CD8-positive, alpha-beta memory T cell (primary cell): ENCODE measurements around the gene MIA3. TPM values are rescaled to one million over a fixed set of nuclear protein-coding genes. Genes with fewer than 3 reads are reported as not detected.
A peak's percentile ranks its signal among the peaks of the same experiment; 100 is the strongest.

Experiments used
- CTCF ChIA-PET: fragments of 350-600 bp; sonication (Branson Sonifier 250); formaldehyde crosslinking; loops from one replicate; lab custom pipeline; 2021; ENCODE audit warnings: antibody characterized with exemption; lab: Charles Lee
- POLR2A ChIA-PET: fragments of 350-600 bp; sonication (Branson Sonifier 250); formaldehyde crosslinking; loops from one replicate; lab custom pipeline; 2021; ENCODE audit warnings: antibody characterized with exemption; lab: Charles Lee
- DNase-seq, 5 donors: peaks; one replicate each; pipeline versions ENCODE4 v3.0.0 to v3.0.0-alpha.2; 2020 to 2022; ENCODE audit warnings: mixed read lengths in 1 of 5
- H3K27ac ChIP-seq: one replicate; pipeline ENCODE4 v1.7.0; 2013; ENCODE audit warnings: low read depth, mild to moderate bottlenecking, low read length, moderate library complexity
- H3K27me3 ChIP-seq: 2 replicates; pipeline ENCODE4 v1.7.0; 2013; ENCODE audit warnings: low read length, mild to moderate bottlenecking; ENCODE audit not compliant: insufficient read depth, poor library complexity, severe bottlenecking
- H3K36me3 ChIP-seq: 2 replicates; pipeline ENCODE4 v1.7.0; 2013; ENCODE audit warnings: mild to moderate bottlenecking, low read length, moderate library complexity; ENCODE audit not compliant: insufficient read depth
- H3K4me1 ChIP-seq: 2 replicates; pipeline ENCODE4 v1.7.0; 2013; ENCODE audit warnings: mild to moderate bottlenecking, low read length, moderate library complexity; ENCODE audit not compliant: insufficient read depth
- H3K4me3 ChIP-seq: 2 replicates; pipeline ENCODE4 v1.7.0; 2013; ENCODE audit warnings: mild to moderate bottlenecking, low read length
- H3K9me3 ChIP-seq: 2 replicates; pipeline ENCODE4 v1.7.0; 2013; ENCODE audit warnings: mild to moderate bottlenecking, low read length
- H3K27ac Mint-ChIP-seq, 8 donors: one replicate each; pipeline ENCODE4 v1.8.0; 2020 to 2021; ENCODE audit warnings: mixed read lengths in 8 of 8, mild to moderate bottlenecking in 6 of 8, inconsistent platforms in 3 of 8, moderate library complexity in 3 of 8
- H3K27me3 Mint-ChIP-seq, 2 donors: one replicate each; pipeline ENCODE4 v1.8.0; 2020 to 2021; ENCODE audit warnings: mixed read lengths in 2 of 2, mild to moderate bottlenecking in 1 of 2, moderate library complexity in 1 of 2
- H3K36me3 Mint-ChIP-seq, 3 donors: one replicate each; pipeline ENCODE4 v1.8.0; 2020 to 2021; ENCODE audit warnings: mixed read lengths in 3 of 3, inconsistent platforms in 1 of 3, mild to moderate bottlenecking in 1 of 3
- H3K4me1 Mint-ChIP-seq, 3 donors: one replicate each; pipeline ENCODE4 v1.8.0; 2020 to 2021; ENCODE audit warnings: mixed read lengths in 3 of 3, inconsistent platforms in 1 of 3, mild to moderate bottlenecking in 1 of 3
- H3K4me3 Mint-ChIP-seq, 7 donors: one replicate each; pipeline ENCODE4 v1.8.0; 2020 to 2021; ENCODE audit warnings: mixed read lengths in 7 of 7, mild to moderate bottlenecking in 6 of 7, moderate library complexity in 4 of 7, inconsistent platforms in 2 of 7
- H3K9me3 Mint-ChIP-seq, 5 donors: one replicate each; pipeline ENCODE4 v1.8.0; 2020 to 2022; ENCODE audit warnings: mixed read lengths in 5 of 5, mild to moderate bottlenecking in 3 of 5, moderate library complexity in 2 of 5, inconsistent platforms in 1 of 5
- polyA plus RNA-seq: library from polyadenylated mRNA; unstranded; fragments of 300-500 nt; fragmentation: Illumina TruSeq; gene quantifications from one replicate; pipeline ENCODE4 v1.2.3, GENCODE V29; 2021
- total RNA-seq, 2 experiments: library from RNA; stranded (reverse); gene quantifications; one replicate each; pipeline ENCODE4 v1.2.3, GENCODE V29; 2021

MIA3 gene, protein sequence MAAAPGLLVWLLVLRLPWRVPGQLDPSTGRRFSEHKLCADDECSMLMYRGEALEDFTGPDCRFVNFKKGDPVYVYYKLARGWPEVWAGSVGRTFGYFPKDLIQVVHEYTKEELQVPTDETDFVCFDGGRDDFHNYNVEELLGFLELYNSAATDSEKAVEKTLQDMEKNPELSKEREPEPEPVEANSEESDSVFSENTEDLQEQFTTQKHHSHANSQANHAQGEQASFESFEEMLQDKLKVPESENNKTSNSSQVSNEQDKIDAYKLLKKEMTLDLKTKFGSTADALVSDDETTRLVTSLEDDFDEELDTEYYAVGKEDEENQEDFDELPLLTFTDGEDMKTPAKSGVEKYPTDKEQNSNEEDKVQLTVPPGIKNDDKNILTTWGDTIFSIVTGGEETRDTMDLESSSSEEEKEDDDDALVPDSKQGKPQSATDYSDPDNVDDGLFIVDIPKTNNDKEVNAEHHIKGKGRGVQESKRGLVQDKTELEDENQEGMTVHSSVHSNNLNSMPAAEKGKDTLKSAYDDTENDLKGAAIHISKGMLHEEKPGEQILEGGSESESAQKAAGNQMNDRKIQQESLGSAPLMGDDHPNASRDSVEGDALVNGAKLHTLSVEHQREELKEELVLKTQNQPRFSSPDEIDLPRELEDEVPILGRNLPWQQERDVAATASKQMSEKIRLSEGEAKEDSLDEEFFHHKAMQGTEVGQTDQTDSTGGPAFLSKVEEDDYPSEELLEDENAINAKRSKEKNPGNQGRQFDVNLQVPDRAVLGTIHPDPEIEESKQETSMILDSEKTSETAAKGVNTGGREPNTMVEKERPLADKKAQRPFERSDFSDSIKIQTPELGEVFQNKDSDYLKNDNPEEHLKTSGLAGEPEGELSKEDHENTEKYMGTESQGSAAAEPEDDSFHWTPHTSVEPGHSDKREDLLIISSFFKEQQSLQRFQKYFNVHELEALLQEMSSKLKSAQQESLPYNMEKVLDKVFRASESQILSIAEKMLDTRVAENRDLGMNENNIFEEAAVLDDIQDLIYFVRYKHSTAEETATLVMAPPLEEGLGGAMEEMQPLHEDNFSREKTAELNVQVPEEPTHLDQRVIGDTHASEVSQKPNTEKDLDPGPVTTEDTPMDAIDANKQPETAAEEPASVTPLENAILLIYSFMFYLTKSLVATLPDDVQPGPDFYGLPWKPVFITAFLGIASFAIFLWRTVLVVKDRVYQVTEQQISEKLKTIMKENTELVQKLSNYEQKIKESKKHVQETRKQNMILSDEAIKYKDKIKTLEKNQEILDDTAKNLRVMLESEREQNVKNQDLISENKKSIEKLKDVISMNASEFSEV (N-terminal part only)
- total RNA-seq (10 to 100 TPM; 35.8 to 43.2 TPM), polyA plus RNA-seq (69.5 TPM)

DNA sequence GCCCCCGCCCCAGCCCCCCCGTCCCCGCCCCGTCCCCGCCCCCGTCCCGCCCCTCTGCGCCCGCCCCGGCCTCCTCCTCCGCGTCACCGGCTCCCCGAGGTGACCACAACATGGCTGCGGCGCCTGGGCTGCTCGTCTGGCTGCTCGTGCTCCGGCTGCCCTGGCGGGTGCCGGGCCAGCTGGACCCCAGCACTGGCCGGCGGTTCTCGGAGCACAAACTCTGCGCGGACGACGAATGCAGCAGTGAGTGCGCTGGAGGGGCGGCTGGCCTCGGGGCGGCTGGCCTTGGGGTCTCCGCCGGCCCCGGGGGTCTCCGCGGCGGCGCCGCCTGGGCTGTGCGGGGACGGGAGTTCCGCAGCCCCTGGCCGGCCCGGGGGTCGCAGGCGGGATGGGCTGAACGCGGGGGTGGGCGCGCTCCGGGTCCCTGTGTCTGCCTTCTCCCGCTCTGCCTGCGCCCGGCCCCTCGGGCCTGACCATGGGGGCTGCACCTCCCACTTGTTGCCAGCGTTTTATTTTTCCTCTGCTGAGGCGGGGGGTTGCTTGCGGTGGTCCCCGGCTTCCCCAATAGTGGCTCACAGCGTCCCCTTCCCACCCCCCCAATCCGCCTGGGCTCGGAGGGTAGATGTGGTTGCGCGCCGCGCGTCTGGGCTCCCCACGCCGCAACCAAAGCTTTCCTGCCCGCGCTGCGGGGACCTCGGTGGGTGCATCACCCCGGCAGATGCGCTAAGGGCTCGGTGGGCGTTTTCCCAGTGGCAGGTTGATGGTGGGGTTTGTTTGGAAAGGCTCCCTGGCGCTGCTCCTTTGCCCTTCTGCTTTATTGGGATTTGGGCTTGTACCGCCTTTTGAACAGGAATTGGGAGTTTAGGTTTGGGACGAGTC is at the start of gene MIA3:
Gene MIA3, plus strand, starts transcription at position 97 of the 879 bp plus-strand sequence. Its CDS starts 14 bp downstream, at position 111.
- no peaks in the 10 kb centered on the region for H3K9me3 Mint-ChIP-seq
- peaks cover 4 to 30% (median 8%) of the 10 kb centered on the region in 3 donors for H3K36me3 Mint-ChIP-seq
- no peaks in the 10 kb centered on the region for H3K27me3 ChIP-seq
- peak within 1 kb of the TSS; percentile 66 for H3K4me3 ChIP-seq
- H3K9me3 ChIP-seq = no peaks in the 10 kb centered on the region
- H3K4me1 ChIP-seq = peaks cover 20% of the 10 kb centered on the region
- peak within 1 kb of the TSS; percentile 92 to 99 (median 96) for H3K4me3 Mint-ChIP-seq
- peaks cover 15 to 22% of the 10 kb centered on the region in 2 donors for H3K27me3 Mint-ChIP-seq
- DNase-seq = peak; percentile 37 to 74 (median 53)
- H3K36me3 ChIP-seq = peaks cover 5% of the 10 kb centered on the region
- ChIA-PET POLR2A (interaction anchor here (2.6 kb wide), 1 partner anchor 26 kb away, joined by 11 read pairs; no protein-coding TSS in a partner anchor), CTCF (interaction anchor here (1.1 to 2.4 kb wide), 3 partner anchors 16 to 152 kb away, joined by 3 to 6 read pairs (median 3); no protein-coding TSS in a partner anchor)
- H3K4me1 Mint-ChIP-seq = peaks cover 34 to 38% (median 35%) of the 10 kb centered on the region in 3 donors
- H3K27ac Mint-ChIP-seq = peak within 1 kb of the TSS; percentile 96 to 100 (median 98)
- peak within 1 kb of the TSS; percentile 80 for H3K27ac ChIP-seq

DNA sequence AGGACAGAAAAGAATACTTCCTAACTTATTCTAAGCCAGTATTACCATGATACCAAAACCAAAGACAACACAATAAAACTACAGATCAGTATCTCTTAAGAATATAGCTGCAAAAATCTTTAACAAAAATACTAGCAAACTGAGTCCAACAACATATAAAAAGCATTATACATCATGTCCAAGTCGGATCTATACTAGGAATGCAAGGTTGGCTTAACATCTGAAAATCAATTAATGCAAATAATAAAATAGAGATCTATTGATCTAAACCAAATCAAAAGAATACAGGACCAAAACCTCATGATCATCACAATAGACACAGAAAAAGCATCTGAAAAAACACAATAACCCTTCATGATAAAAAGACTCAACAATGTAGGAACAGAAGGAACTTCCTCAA is 47.1 kb upstream of the MIA3 start:
- Mint-ChIP-seq H3K36me3 (peaks cover 31 to 84% (median 40%) of the 10 kb centered on the region in 3 donors), H3K4me1 (peaks cover 0 to 4% (median 4%) of the 10 kb centered on the region in 3 donors), H3K4me3 (no peak overlapping the region), H3K9me3 (peaks cover 0 to 9% (median 0%) of the 10 kb centered on the region in 5 donors), H3K27me3 (no peaks in the 10 kb centered on the region), H3K27ac (peak overlapping the region in 1 of 8 donors; percentile 41)
- no peak overlapping the region for H3K27ac ChIP-seq
- no peak overlapping the region for H3K4me3 ChIP-seq
- CTCF ChIA-PET = no interaction called here
- no peaks in the 10 kb centered on the region for H3K9me3 ChIP-seq
- no peaks in the 10 kb centered on the region for H3K27me3 ChIP-seq
- no peak for DNase-seq
- H3K36me3 ChIP-seq = peaks cover 11% of the 10 kb centered on the region
- no peaks in the 10 kb centered on the region for H3K4me1 ChIP-seq
- POLR2A ChIA-PET = no interaction called here

DNA sequence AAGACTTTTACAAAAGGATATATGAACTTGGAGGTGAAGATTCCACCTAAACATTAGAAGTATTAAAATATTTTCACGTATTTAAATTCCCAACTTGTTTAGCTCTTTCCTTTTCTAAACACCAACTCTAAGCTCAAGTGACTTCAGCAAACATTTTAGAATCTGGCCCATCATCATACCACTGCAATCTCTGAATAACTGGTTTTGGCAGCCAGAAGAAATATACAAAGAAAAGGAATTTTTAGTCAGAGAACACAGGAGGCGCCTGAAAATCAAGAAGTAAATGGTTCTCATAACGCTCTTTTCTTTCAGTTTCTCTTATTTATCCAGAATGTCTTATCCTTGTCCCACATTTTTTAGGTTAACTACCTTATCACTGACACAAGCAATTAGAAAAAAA is 38.6 kb upstream of the MIA3 start:
- CTCF ChIA-PET = interaction anchor here (0.9 kb wide), 1 partner anchor 29 kb away, joined by 3 read pairs; no protein-coding TSS in a partner anchor
- peaks cover 24% of the 10 kb centered on the region for H3K36me3 ChIP-seq
- H3K27ac ChIP-seq = no peak overlapping the region
- Mint-ChIP-seq H3K4me1 (peaks cover 0 to 13% (median 9%) of the 10 kb centered on the region in 3 donors), H3K4me3 (no peak overlapping the region), H3K27ac (no peak overlapping the region), H3K9me3 (no peaks in the 10 kb centered on the region), H3K36me3 (peaks cover 9 to 71% (median 31%) of the 10 kb centered on the region in 3 donors), H3K27me3 (no peaks in the 10 kb centered on the region)
- POLR2A ChIA-PET = no interaction called here
- no peak overlapping the region for H3K4me3 ChIP-seq
- DNase-seq = no peak
- no peaks in the 10 kb centered on the region for H3K4me1 ChIP-seq
- H3K27me3 ChIP-seq = no peaks in the 10 kb centered on the region
- H3K9me3 ChIP-seq = no peaks in the 10 kb centered on the region

DNA sequence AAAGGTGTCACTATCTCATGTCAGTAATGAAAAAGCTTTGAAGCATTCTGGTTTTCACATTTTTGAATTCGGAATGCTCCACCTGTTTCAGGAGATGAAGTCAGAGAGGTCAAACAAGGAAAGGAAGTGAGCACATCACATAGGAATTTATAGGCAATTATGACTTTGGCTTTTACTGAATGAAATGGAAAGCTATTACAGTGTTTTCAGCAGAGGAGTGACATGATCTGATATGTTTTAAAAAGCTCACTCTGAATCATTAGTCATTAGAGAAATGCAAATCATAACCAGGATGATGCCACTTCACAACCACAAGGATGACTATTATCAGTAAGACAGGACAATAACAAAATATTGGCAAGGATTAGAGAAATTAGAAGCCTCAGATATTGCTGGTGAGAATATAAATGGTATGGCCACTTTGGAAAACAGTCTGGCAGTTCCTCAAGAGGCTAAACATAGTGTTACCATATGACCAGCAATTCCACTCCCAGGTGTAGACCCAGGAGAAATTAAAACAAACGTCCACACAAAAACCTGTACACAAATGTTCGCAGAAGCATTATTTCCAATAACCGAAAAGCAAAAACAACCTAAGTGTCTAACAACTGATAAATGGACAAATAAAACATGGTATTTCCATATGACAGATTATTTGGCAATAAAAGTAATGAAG is 35.7 kb upstream of the MIA3 start:
- H3K9me3 ChIP-seq = no peaks in the 10 kb centered on the region
- Mint-ChIP-seq H3K4me1 (peaks cover 20 to 32% (median 23%) of the 10 kb centered on the region in 3 donors), H3K27ac (no peak overlapping the region), H3K9me3 (no peaks in the 10 kb centered on the region), H3K36me3 (peaks cover 5 to 66% (median 21%) of the 10 kb centered on the region in 3 donors), H3K27me3 (no peaks in the 10 kb centered on the region), H3K4me3 (no peak overlapping the region)
- ChIA-PET CTCF (no interaction called here), POLR2A (interaction anchor here (1.5 kb wide), 1 partner anchor 7 kb away, joined by 5 read pairs; the partner anchor contains the start of gene TAF1A)
- no peaks in the 10 kb centered on the region for H3K27me3 ChIP-seq
- no peak overlapping the region for H3K4me3 ChIP-seq
- no peak overlapping the region for H3K27ac ChIP-seq
- no peak for DNase-seq
- no peaks in the 10 kb centered on the region for H3K4me1 ChIP-seq
- peaks cover 23% of the 10 kb centered on the region for H3K36me3 ChIP-seq

DNA sequence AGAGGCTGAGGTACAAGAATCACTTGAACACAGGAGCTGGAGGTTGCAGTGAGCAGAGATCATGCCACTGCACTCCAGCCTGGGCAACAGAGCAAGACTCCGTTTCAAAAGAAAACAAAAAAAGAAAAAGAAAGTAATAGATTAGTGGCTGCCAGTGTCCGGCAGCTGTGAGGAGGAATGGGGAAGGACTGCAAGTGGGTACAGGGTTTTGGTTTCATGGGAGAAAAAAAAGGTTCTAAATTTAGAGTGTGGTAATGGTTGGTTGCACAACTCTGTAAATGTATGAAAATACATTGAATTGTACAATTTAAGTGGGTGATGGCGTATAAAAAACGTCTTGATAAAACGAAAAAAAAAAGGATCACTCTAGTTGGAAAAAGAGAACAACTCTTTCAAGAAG is 34.8 kb upstream of the MIA3 start:
- Histone ChIP-seq H3K27me3 (no peaks in the 10 kb centered on the region), H3K9me3 (no peaks in the 10 kb centered on the region), H3K36me3 (peaks cover 23% of the 10 kb centered on the region), H3K4me1 (no peaks in the 10 kb centered on the region), H3K4me3 (no peak overlapping the region), H3K27ac (no peak overlapping the region)
- Mint-ChIP-seq H3K36me3 (peaks cover 5 to 68% (median 18%) of the 10 kb centered on the region in 3 donors), H3K4me1 (peaks cover 24 to 39% (median 29%) of the 10 kb centered on the region in 3 donors), H3K9me3 (no peaks in the 10 kb centered on the region), H3K27me3 (no peaks in the 10 kb centered on the region), H3K27ac (peak overlapping the region in 1 of 8 donors; percentile 88), H3K4me3 (peak overlapping the region in 1 of 7 donors; percentile 76)
- CTCF ChIA-PET = no interaction called here
- POLR2A ChIA-PET = no interaction called here
- DNase-seq = no peak

DNA sequence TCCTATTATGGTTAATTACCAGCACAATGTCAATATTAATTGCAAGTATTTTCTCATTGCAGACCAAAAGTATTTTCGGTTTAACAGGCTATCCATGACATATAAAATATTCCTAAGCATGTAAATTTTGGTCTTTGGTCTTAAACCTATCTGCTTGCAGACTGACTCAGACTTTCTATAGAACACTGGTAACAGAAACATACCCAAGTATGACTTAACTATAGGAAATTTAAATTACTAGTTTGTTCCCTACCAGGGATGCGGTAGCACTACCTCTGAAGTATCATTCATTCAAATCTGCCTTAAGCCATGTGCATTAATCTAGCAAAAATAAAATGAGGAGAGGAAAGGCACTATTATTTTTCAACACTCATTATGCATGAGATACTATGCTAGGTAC is 31.1 kb upstream of the MIA3 start:
- Mint-ChIP-seq H3K9me3 (no peaks in the 10 kb centered on the region), H3K36me3 (peaks cover 5 to 61% (median 13%) of the 10 kb centered on the region in 3 donors), H3K27me3 (no peaks in the 10 kb centered on the region), H3K27ac (peak overlapping the region in 1 of 8 donors; percentile 25), H3K4me1 (peaks cover 47 to 69% (median 58%) of the 10 kb centered on the region in 3 donors), H3K4me3 (peak overlapping the region in 1 of 7 donors; percentile 69)
- Histone ChIP-seq H3K36me3 (peaks cover 23% of the 10 kb centered on the region), H3K9me3 (no peaks in the 10 kb centered on the region), H3K4me1 (peaks cover 21% of the 10 kb centered on the region), H3K27ac (no peak overlapping the region), H3K27me3 (no peaks in the 10 kb centered on the region), H3K4me3 (no peak overlapping the region)
- ChIA-PET POLR2A (no interaction called here), CTCF (interaction anchor here (1.2 kb wide), 1 partner anchor 10 kb away, joined by 3 read pairs; no protein-coding TSS in a partner anchor)
- DNase-seq = no peak
